ENCODE data around the gene EXOC4. TPM values are rescaled to one million over a fixed set of nuclear protein-coding genes. Genes with fewer than 3 reads are reported as not detected.

The EXOC4 gene
- total RNA-seq, 1 experiment from 2014 or later = 111 TPM

GRCh38 chr7:133662830-133663229 is 410.0 kb downstream of the EXOC4 start:
- Histone ChIP-seq H3K27me3 (ENCODE audit: low read length) (no peaks in the 10 kb centered on the region), H3K9me3 (ENCODE audit: low read length) (no peaks in the 10 kb centered on the region), H3K9ac (ENCODE audit: low read length) (no peak overlapping the region), H2AFZ (ENCODE audit: low read length) (no peak overlapping the region), H4K20me1 (ENCODE audit: insufficient read depth, low read depth, low read length) (peaks cover 5% of the 10 kb centered on the region; the same call in 1 of the 2 replicates), H3K79me2 (ENCODE audit: low read length) (no peaks in the 10 kb centered on the region), H3K27ac (ENCODE audit: low read length) (no peak overlapping the region), H3K4me1 (ENCODE audit: low read length) (no peaks in the 10 kb centered on the region), H3K4me3 (ENCODE audit: low read length) (no peak overlapping the region), H3K4me2 (ENCODE audit: low read depth, low read length, poor library complexity, severe bottlenecking) (no peak overlapping the region), H3K36me3 (ENCODE audit: insufficient read depth, low read length) (no peaks in the 10 kb centered on the region), H3K9me2 (replicated peaks; ENCODE audit: insufficient read depth, low read length) (no peaks in the 10 kb centered on the region)
- no peak for DNase-seq

- Histone ChIP-seq H3K9ac (ENCODE audit: low read length) (no peak overlapping the region), H3K4me1 (ENCODE audit: low read length) (no peaks in the 10 kb centered on the region), H3K27me3 (ENCODE audit: low read length) (no peaks in the 10 kb centered on the region), H3K9me2 (replicated peaks; ENCODE audit: insufficient read depth, low read length) (no peaks in the 10 kb centered on the region), H3K27ac (ENCODE audit: low read length) (no peak overlapping the region), H3K4me3 (ENCODE audit: low read length) (no peak overlapping the region), H4K20me1 (ENCODE audit: insufficient read depth, low read depth, low read length) (no peaks in the 10 kb centered on the region; the same call in 1 of the 2 replicates), H3K9me3 (ENCODE audit: low read length) (no peaks in the 10 kb centered on the region), H3K36me3 (ENCODE audit: insufficient read depth, low read length) (no peaks in the 10 kb centered on the region), H3K4me2 (ENCODE audit: low read depth, low read length, poor library complexity, severe bottlenecking) (no peak overlapping the region), H3K79me2 (ENCODE audit: low read length) (no peaks in the 10 kb centered on the region), H2AFZ (ENCODE audit: low read length) (no peak overlapping the region)
- no peak for DNase-seq
Observed at GRCh38 chr7:133664528-133664927, 411.6 kb downstream of the EXOC4 start.

- Histone ChIP-seq H3K4me3 (ENCODE audit: low read length) (no peak overlapping the region), H3K27ac (ENCODE audit: low read length) (no peak overlapping the region), H3K9ac (ENCODE audit: low read length) (no peak overlapping the region), H3K9me2 (replicated peaks; ENCODE audit: insufficient read depth, low read length) (no peaks in the 10 kb centered on the region), H3K4me2 (ENCODE audit: low read depth, low read length, poor library complexity, severe bottlenecking) (no peak overlapping the region), H3K27me3 (ENCODE audit: low read length) (no peaks in the 10 kb centered on the region), H3K79me2 (ENCODE audit: low read length) (no peaks in the 10 kb centered on the region), H3K9me3 (ENCODE audit: low read length) (no peaks in the 10 kb centered on the region), H3K36me3 (ENCODE audit: insufficient read depth, low read length) (no peaks in the 10 kb centered on the region), H3K4me1 (ENCODE audit: low read length) (no peaks in the 10 kb centered on the region), H2AFZ (ENCODE audit: low read length) (no peak overlapping the region), H4K20me1 (ENCODE audit: insufficient read depth, low read depth, low read length) (no peaks in the 10 kb centered on the region)
- DNase-seq = no peak
Observed at GRCh38 chr7:133668296-133669060, 415.6 kb downstream of the EXOC4 start.

GRCh38 chr7:133669061-133669455 is 416.2 kb downstream of the EXOC4 start:
- Histone ChIP-seq H3K79me2 (ENCODE audit: low read length) (no peaks in the 10 kb centered on the region), H3K9me2 (replicated peaks; ENCODE audit: insufficient read depth, low read length) (no peaks in the 10 kb centered on the region), H3K9ac (ENCODE audit: low read length) (no peak overlapping the region), H3K4me2 (ENCODE audit: low read depth, low read length, poor library complexity, severe bottlenecking) (no peak overlapping the region), H3K4me3 (ENCODE audit: low read length) (no peak overlapping the region), H3K27ac (ENCODE audit: low read length) (no peak overlapping the region), H4K20me1 (ENCODE audit: insufficient read depth, low read depth, low read length) (no peaks in the 10 kb centered on the region), H3K27me3 (ENCODE audit: low read length) (no peaks in the 10 kb centered on the region), H3K9me3 (ENCODE audit: low read length) (no peaks in the 10 kb centered on the region), H2AFZ (ENCODE audit: low read length) (no peak overlapping the region), H3K36me3 (ENCODE audit: insufficient read depth, low read length) (no peaks in the 10 kb centered on the region), H3K4me1 (ENCODE audit: low read length) (no peaks in the 10 kb centered on the region)
- no peak for DNase-seq

GRCh38 chr7:133670250-133670649 is 417.4 kb downstream of the EXOC4 start:
- Histone ChIP-seq H2AFZ (ENCODE audit: low read length) (no peak overlapping the region), H3K27ac (ENCODE audit: low read length) (no peak overlapping the region), H4K20me1 (ENCODE audit: insufficient read depth, low read depth, low read length) (0 out of 2 replicates have a peak, but pooled peaks cover 4% of the 10 kb centered on the region), H3K27me3 (ENCODE audit: low read length) (no peaks in the 10 kb centered on the region), H3K9ac (ENCODE audit: low read length) (no peak overlapping the region), H3K4me3 (ENCODE audit: low read length) (no peak overlapping the region), H3K4me1 (ENCODE audit: low read length) (no peaks in the 10 kb centered on the region), H3K9me2 (replicated peaks; ENCODE audit: insufficient read depth, low read length) (no peaks in the 10 kb centered on the region), H3K9me3 (ENCODE audit: low read length) (no peaks in the 10 kb centered on the region), H3K4me2 (ENCODE audit: low read depth, low read length, poor library complexity, severe bottlenecking) (no peak overlapping the region), H3K79me2 (ENCODE audit: low read length) (no peaks in the 10 kb centered on the region), H3K36me3 (ENCODE audit: insufficient read depth, low read length) (no peaks in the 10 kb centered on the region)
- DNase-seq = no peak

GRCh38 chr7:133672866-133673265 is 420.0 kb downstream of the EXOC4 start:
- H3K4me1 ChIP-seq (ENCODE audit: low read length) = no peaks in the 10 kb centered on the region
- no peaks in the 10 kb centered on the region for H3K9me2 ChIP-seq (replicated peaks; ENCODE audit: insufficient read depth, low read length)
- H3K4me2 ChIP-seq (ENCODE audit: low read depth, low read length, poor library complexity, severe bottlenecking) = no peak overlapping the region
- H4K20me1 ChIP-seq (ENCODE audit: insufficient read depth, low read depth, low read length) = 0 out of 2 replicates have a peak, but pooled peaks cover 9% of the 10 kb centered on the region
- H3K27ac ChIP-seq (ENCODE audit: low read length) = no peak overlapping the region
- H2AFZ ChIP-seq (ENCODE audit: low read length) = no peak overlapping the region
- no peak for DNase-seq
- no peak overlapping the region for H3K4me3 ChIP-seq (ENCODE audit: low read length)
- no peaks in the 10 kb centered on the region for H3K36me3 ChIP-seq (ENCODE audit: insufficient read depth, low read length)
- no peak overlapping the region for H3K9ac ChIP-seq (ENCODE audit: low read length)
- no peaks in the 10 kb centered on the region for H3K79me2 ChIP-seq (ENCODE audit: low read length)
- H3K27me3 ChIP-seq (ENCODE audit: low read length) = no peaks in the 10 kb centered on the region
- no peaks in the 10 kb centered on the region for H3K9me3 ChIP-seq (ENCODE audit: low read length)

GRCh38 chr7:133674079-133674763 is 421.3 kb downstream of the EXOC4 start:
- Histone ChIP-seq H3K79me2 (ENCODE audit: low read length) (no peaks in the 10 kb centered on the region), H3K4me3 (ENCODE audit: low read length) (no peak overlapping the region), H3K4me2 (ENCODE audit: low read depth, low read length, poor library complexity, severe bottlenecking) (no peak overlapping the region), H2AFZ (ENCODE audit: low read length) (no peak overlapping the region), H3K36me3 (ENCODE audit: insufficient read depth, low read length) (no peaks in the 10 kb centered on the region), H4K20me1 (ENCODE audit: insufficient read depth, low read depth, low read length) (0 out of 2 replicates have a peak, but pooled peaks cover 9% of the 10 kb centered on the region), H3K27me3 (ENCODE audit: low read length) (no peaks in the 10 kb centered on the region), H3K27ac (ENCODE audit: low read length) (no peak overlapping the region), H3K4me1 (ENCODE audit: low read length) (no peaks in the 10 kb centered on the region), H3K9ac (ENCODE audit: low read length) (no peak overlapping the region), H3K9me2 (replicated peaks; ENCODE audit: insufficient read depth, low read length) (no peaks in the 10 kb centered on the region), H3K9me3 (ENCODE audit: low read length) (no peaks in the 10 kb centered on the region)
- no peak for DNase-seq

GRCh38 chr7:133675510-133676218 is 422.8 kb downstream of the EXOC4 start:
- no peaks in the 10 kb centered on the region for H3K9me3 ChIP-seq (ENCODE audit: low read length)
- H3K4me2 ChIP-seq (ENCODE audit: low read depth, low read length, poor library complexity, severe bottlenecking) = no peak overlapping the region
- H3K9me2 ChIP-seq (replicated peaks; ENCODE audit: insufficient read depth, low read length) = no peaks in the 10 kb centered on the region
- no peak for DNase-seq
- no peaks in the 10 kb centered on the region for H3K79me2 ChIP-seq (ENCODE audit: low read length)
- H3K36me3 ChIP-seq (ENCODE audit: insufficient read depth, low read length) = no peaks in the 10 kb centered on the region
- no peaks in the 10 kb centered on the region for H3K4me1 ChIP-seq (ENCODE audit: low read length)
- no peak overlapping the region for H3K9ac ChIP-seq (ENCODE audit: low read length)
- no peaks in the 10 kb centered on the region for H3K27me3 ChIP-seq (ENCODE audit: low read length)
- no peak overlapping the region for H2AFZ ChIP-seq (ENCODE audit: low read length)
- 0 out of 2 replicates have a peak, but pooled peaks cover 9% of the 10 kb centered on the region for H4K20me1 ChIP-seq (ENCODE audit: insufficient read depth, low read depth, low read length)
- H3K27ac ChIP-seq (ENCODE audit: low read length) = no peak overlapping the region
- H3K4me3 ChIP-seq (ENCODE audit: low read length) = no peak overlapping the region

All from Karpas-422 (cell line).